Lung (tissue), 12 donors: ENCODE results near the gene CNTRL. TPM values are rescaled to one million over a fixed set of nuclear protein-coding genes. Genes with fewer than 3 reads are reported as not detected.

ENCODE experiments used
- ATAC-seq: fragments of 200-7000 bp; cut with Tn5 transposase; one replicate; pipeline ENCODE4 v1.9.1; 2020; ENCODE audit warnings: moderate number of reproducible peaks; ENCODE audit not compliant: insufficient read depth, low FRiP score
- DNase-seq, 3 donors: peaks; one replicate each; pipeline ENCODE4 v3.0.0-alpha.2; 2013 to 2017
- H3K27ac ChIP-seq, 2 donors: one replicate each; pipeline ENCODE4 v1.5.1; 2013; ENCODE audit warnings: mild to moderate bottlenecking in 2 of 2, moderate library complexity in 2 of 2, control low read depth in 1 of 2, inconsistent platforms in 1 of 2, low read depth in 1 of 2, low read length in 1 of 2
- H3K27me3 ChIP-seq, 3 donors: one replicate each; pipeline ENCODE4 v1.5.1; 2013; ENCODE audit warnings: low read length in 2 of 3; ENCODE audit not compliant: control insufficient read depth in 3 of 3, insufficient read depth in 3 of 3
- H3K36me3 ChIP-seq, 4 donors: one replicate each; pipeline ENCODE4 v1.5.1; 2013; ENCODE audit warnings: low read length in 4 of 4, mild to moderate bottlenecking in 1 of 4, moderate library complexity in 1 of 4; ENCODE audit not compliant: control insufficient read depth in 4 of 4, insufficient read depth in 4 of 4
- H3K4me1 ChIP-seq, 5 donors: one replicate each; pipeline ENCODE4 v1.5.1; 2013; ENCODE audit warnings: low read length in 5 of 5, mild to moderate bottlenecking in 2 of 5, moderate library complexity in 1 of 5; ENCODE audit not compliant: control insufficient read depth in 5 of 5, insufficient read depth in 5 of 5
- H3K4me3 ChIP-seq: one replicate; pipeline ENCODE4 v1.5.1; 2013; ENCODE audit warnings: mild to moderate bottlenecking, control low read depth, moderate library complexity
- H3K9ac ChIP-seq, 2 donors: one replicate each; pipeline ENCODE4 v1.5.1; 2013; ENCODE audit warnings: low read length in 2 of 2, control low read depth in 1 of 2; ENCODE audit not compliant: insufficient read depth in 1 of 2
- H3K9me3 ChIP-seq, 4 donors: one replicate each; pipeline ENCODE4 v1.5.1; 2013; ENCODE audit warnings: low read length in 3 of 4, mild to moderate bottlenecking in 1 of 4, moderate library complexity in 1 of 4; ENCODE audit not compliant: control insufficient read depth in 4 of 4, insufficient read depth in 3 of 4
- WGBS, 2 donors: extraction: QIAGEN DNeasy Blood & Tissue Kit; methylation state at CpG; one replicate each; pipeline ENCODE4 v1.1.7; 2013; 5-methylcytosine and 5-hydroxymethylcytosine counted together
- polyA plus RNA-seq, 2 donors: library from polyadenylated mRNA; stranded (reverse); fragments of 200-250 nt; gene quantifications; one replicate each; pipeline ENCODE4 v1.2.1, GENCODE V29; 2013
- total RNA-seq, 2 donors: library from RNA; depleted of rRNA in 1 of 2; stranded (reverse); fragments of >200 nt in 1 of 2; gene quantifications; one replicate each; pipeline ENCODE4 v1.2.1, GENCODE V29; 2014 to 2021
- TF ChIP-seq, protein P1 (sequence below): IDR thresholded peaks from 2 replicates; pipeline ENCODE4 v1.5.1; 2012; ENCODE audit warnings: mild to moderate bottlenecking; ENCODE audit errors: control extremely low read depth, extremely low read depth
- donor health status: control.
- donor health status: control.
- donor health status: Bipolar disorder and iron deficiency.
- donor health status: healthy.
- donor health status: DM: yes; HTN: yes; CAD: no.

Gene CNTRL
- total and polyA plus RNA-seq, 4 donors = 9.5 to 42.9 (median 18.3) TPM

DNA sequence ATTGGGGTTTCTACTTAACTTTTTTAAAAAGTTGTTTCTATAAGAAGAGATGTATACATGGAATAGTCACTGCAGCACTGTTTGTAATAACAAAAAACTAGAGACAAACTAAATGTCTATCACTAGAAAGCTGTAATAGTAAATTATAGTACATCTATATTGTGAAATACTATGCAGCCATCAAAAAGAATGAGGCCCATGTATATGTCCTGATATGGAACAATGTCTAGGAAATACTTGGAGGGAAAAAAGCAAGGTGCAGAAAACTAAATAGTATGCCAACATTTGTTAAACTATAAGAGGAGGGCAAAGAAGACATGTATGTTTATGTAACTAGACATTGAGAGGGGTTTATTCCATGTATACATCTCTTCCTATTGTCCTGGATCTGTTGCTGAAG is 129.9 kb downstream of the CNTRL start:
- Histone ChIP-seq H3K4me3 (no peak overlapping the region), H3K9me3 (no peaks in the 10 kb centered on the region), H3K27me3 (no peaks in the 10 kb centered on the region), H3K4me1 (peaks cover 3 to 15% (median 6%) of the 10 kb centered on the region in 5 donors), H3K9ac (no peak overlapping the region), H3K36me3 (no peaks in the 10 kb centered on the region), H3K27ac (no peak overlapping the region)
- ATAC-seq (no peak), DNase-seq (no peak)
- TF ChIP-seq, protein P1, sequence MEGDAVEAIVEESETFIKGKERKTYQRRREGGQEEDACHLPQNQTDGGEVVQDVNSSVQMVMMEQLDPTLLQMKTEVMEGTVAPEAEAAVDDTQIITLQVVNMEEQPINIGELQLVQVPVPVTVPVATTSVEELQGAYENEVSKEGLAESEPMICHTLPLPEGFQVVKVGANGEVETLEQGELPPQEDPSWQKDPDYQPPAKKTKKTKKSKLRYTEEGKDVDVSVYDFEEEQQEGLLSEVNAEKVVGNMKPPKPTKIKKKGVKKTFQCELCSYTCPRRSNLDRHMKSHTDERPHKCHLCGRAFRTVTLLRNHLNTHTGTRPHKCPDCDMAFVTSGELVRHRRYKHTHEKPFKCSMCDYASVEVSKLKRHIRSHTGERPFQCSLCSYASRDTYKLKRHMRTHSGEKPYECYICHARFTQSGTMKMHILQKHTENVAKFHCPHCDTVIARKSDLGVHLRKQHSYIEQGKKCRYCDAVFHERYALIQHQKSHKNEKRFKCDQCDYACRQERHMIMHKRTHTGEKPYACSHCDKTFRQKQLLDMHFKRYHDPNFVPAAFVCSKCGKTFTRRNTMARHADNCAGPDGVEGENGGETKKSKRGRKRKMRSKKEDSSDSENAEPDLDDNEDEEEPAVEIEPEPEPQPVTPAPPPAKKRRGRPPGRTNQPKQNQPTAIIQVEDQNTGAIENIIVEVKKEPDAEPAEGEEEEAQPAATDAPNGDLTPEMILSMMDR = no peak

DNA sequence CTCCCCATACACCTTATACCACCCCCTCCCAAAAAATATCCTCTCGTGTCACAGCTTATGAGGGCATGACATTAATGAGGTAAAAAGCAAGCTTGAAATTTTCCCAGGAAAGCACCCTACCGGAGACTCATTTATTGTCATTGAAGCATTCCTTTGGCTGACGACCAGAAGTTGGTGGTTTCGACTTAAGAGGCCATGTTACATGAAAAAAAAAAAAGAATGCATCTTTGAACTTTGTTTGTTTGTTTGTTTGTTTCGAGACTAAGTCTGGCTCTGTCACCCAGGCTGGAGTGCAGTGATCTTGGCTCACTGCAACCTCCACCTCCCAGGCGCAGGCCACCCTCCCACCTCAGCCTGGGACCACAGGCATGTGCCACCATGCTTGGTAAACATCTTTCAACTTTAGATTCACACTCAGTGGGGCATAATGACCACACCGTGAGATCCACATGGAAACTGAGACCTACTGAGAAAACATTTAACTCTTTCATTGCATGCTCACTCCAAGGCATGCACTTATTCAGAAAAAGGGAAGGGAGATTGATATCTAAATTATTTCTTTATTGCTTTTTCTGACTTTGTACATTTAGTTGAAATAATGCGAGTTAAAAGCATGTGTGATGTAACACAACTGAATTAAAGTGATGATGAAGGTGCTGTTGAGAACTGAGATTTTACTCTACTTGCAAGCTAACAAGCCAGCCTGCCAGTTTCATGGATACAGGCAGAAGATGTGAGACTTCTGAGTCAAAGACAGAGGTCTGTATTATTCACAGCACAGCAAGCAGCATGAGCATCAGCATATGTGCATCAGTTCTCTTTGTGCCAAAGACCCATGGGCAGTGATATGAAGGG is 132.0 kb downstream of the CNTRL start:
- no peaks in the 10 kb centered on the region for H3K9me3 ChIP-seq
- no peak for ATAC-seq
- no peak overlapping the region for H3K27ac ChIP-seq
- DNase-seq = no peak
- peaks cover 0 to 5% (median 0%) of the 10 kb centered on the region in 5 donors for H3K4me1 ChIP-seq
- H3K4me3 ChIP-seq = no peak overlapping the region
- no peak overlapping the region for H3K9ac ChIP-seq
- 65 to 75% methylated on average over 8 of the region's 8 CpGs for WGBS, 2 donors
- H3K27me3 ChIP-seq = no peaks in the 10 kb centered on the region
- TF ChIP-seq, protein P1 = no peak
- H3K36me3 ChIP-seq = no peaks in the 10 kb centered on the region

DNA sequence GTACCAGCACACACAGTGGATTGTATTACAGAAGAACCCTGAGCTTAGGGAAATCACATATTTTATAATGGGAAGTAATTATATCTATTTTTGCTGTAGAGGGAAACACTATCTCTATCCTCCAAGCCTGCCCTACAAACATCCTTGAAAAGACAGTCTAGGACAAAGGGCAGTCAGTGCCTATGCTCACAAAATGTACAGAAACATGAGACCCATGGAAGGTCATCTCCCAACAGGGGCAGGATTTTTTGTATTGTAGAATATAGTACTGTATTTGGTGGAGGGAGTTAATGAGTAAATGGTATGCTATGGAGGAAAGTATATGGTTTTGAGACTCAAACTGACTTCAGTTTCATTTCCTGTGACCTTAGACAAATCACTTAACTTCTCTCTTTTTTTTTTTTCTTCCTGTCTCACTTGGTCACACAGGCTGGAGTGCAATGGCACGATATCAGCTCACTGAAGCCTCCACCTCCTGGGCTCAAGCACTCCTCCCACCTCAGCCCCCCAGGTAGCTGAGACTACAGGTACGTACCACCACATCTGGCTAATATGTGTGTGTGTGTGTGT is 132.7 kb downstream of the CNTRL start:
- TF ChIP-seq, protein P1 = no peak
- Histone ChIP-seq H3K9me3 (no peaks in the 10 kb centered on the region), H3K27me3 (no peaks in the 10 kb centered on the region), H3K4me3 (no peak overlapping the region), H3K27ac (no peak overlapping the region), H3K36me3 (no peaks in the 10 kb centered on the region), H3K4me1 (peaks cover 0 to under 1% (median 0%) of the 10 kb centered on the region in 5 donors), H3K9ac (no peak overlapping the region)
- ATAC-seq (peak; percentile 27), DNase-seq (no peak)
- 55 to 71% methylated on average over 2 of the region's 2 CpGs for WGBS, 2 donors
